ENCODE data around the gene CAPN11. TPM values are rescaled to one million over a fixed set of nuclear protein-coding genes. Genes with fewer than 3 reads are reported as not detected.
A peak's percentile ranks its signal among the peaks of the same experiment; 100 is the strongest.

CAPN11 gene
- total and polyA plus RNA-seq, 12 donors: 0.09 to 0.72 (median 0.32) TPM; not detected in 4

GRCh38 chr6:44185953-44186634 is 27.5 kb downstream of the CAPN11 start:
- no peak overlapping the region for H3K4me3 ChIP-seq
- peak in 5 of 8 donors; percentile 18 to 42 (median 38) for ATAC-seq
- no peaks in the 10 kb centered on the region for H3K36me3 ChIP-seq
- no peak for TF ChIP-seq CTCF (IDR thresholded peaks at IDR 0.05)
- WGBS, 2 donors: 50% methylated on average over 9 of the region's 9 CpGs
- peak overlapping the region in 7 of 10 donors; percentile 19 to 74 (median 37) for H3K27ac ChIP-seq
- H3K27me3 ChIP-seq: no peaks in the 10 kb centered on the region
- H3K4me1 ChIP-seq: peaks cover 0 to 15% (median 6%) of the 10 kb centered on the region in 9 donors
- no peaks in the 10 kb centered on the region for H3K9me3 ChIP-seq
- intact Hi-C loops (cut with DNase I): no loop called here
- DNase-seq: no peak

GRCh38 chr6:44186635-44187025 is 28.0 kb downstream of the CAPN11 start:
- Histone ChIP-seq H3K27me3 (no peaks in the 10 kb centered on the region), H3K4me3 (no peak overlapping the region), H3K36me3 (no peaks in the 10 kb centered on the region), H3K27ac (peak overlapping the region in 7 of 10 donors; percentile 30 to 74 (median 40)), H3K4me1 (peaks cover 0 to 15% (median 6%) of the 10 kb centered on the region in 9 donors), H3K9me3 (no peaks in the 10 kb centered on the region)
- DNase-seq (no peak), ATAC-seq (peak in 6 of 8 donors; percentile 27 to 68 (median 56))
- intact Hi-C loops (cut with DNase I): no loop called here
- no peak for TF ChIP-seq CTCF (IDR thresholded peaks at IDR 0.05)
- WGBS, 2 donors: 59 to 71% methylated on average over 7 of the region's 7 CpGs

- Histone ChIP-seq H3K4me3 (no peak overlapping the region), H3K9me3 (no peaks in the 10 kb centered on the region), H3K36me3 (no peaks in the 10 kb centered on the region), H3K27me3 (no peaks in the 10 kb centered on the region), H3K4me1 (peaks cover 0 to 24% (median 6%) of the 10 kb centered on the region in 9 donors), H3K27ac (no peak overlapping the region)
- ATAC-seq (no peak), DNase-seq (no peak)
- TF ChIP-seq CTCF (IDR thresholded peaks at IDR 0.05): no peak
- 84 to 91% methylated on average over 2 of the region's 2 CpGs for WGBS, 2 donors
- intact Hi-C loops (cut with DNase I): no loop called here
These were observed 30.2 kb downstream of the CAPN11 start for GRCh38 chr6:44188819-44189218.

GRCh38 chr6:44189257-44189656 is 30.6 kb downstream of the CAPN11 start:
- DNase-seq: no peak
- ATAC-seq: no peak
- intact Hi-C loops (cut with DNase I): no loop called here
- Histone ChIP-seq H3K36me3 (no peaks in the 10 kb centered on the region), H3K4me3 (no peak overlapping the region), H3K4me1 (peaks cover 0 to 24% (median 6%) of the 10 kb centered on the region in 9 donors), H3K9me3 (no peaks in the 10 kb centered on the region), H3K27me3 (no peaks in the 10 kb centered on the region), H3K27ac (no peak overlapping the region)
- TF ChIP-seq CTCF (IDR thresholded peaks at IDR 0.05): no peak
- WGBS, 2 donors: 86 to 88% methylated on average over 2 of the region's 2 CpGs

Data from heart right ventricle (tissue), 16 donors.